ENCODE data around the gene ZDHHC5.

Gene ZDHHC5, protein sequence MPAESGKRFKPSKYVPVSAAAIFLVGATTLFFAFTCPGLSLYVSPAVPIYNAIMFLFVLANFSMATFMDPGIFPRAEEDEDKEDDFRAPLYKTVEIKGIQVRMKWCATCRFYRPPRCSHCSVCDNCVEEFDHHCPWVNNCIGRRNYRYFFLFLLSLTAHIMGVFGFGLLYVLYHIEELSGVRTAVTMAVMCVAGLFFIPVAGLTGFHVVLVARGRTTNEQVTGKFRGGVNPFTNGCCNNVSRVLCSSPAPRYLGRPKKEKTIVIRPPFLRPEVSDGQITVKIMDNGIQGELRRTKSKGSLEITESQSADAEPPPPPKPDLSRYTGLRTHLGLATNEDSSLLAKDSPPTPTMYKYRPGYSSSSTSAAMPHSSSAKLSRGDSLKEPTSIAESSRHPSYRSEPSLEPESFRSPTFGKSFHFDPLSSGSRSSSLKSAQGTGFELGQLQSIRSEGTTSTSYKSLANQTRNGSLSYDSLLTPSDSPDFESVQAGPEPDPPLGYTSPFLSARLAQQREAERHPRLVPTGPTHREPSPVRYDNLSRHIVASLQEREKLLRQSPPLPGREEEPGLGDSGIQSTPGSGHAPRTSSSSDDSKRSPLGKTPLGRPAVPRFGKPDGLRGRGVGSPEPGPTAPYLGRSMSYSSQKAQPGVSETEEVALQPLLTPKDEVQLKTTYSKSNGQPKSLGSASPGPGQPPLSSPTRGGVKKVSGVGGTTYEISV

DNA sequence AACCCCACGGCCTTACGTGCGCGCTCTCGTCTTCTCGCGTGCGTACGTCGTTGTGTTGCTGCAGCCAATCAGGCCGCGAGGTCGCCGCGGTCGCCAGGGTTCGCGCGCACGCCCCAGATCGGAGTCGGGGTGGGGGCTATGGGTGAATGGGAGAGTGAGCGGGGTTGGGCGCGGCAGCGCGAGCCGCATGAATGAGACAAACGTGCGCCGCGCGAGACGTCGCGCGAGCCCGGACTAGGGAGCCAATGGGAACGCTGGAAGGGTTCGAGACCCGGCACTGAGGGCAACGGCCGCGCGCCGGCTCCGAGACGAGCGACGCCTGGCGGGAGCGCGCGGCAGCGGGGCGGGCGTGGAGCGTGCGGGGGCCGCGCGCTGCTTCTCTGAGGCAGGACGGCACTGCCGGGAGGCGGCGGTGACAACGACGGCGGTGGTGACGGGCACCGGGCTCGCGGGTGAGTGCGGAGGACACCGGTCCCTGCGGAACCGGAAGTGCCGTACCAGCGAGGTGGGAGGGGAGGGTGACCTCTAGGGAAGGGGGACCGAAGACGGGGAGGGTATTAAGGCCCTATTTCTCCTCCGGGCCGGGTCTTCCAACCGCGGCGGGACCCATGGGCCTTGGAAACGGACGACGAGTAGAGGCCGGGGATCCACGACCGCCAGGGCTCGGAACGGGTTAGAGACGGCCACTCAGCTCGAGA lies at the start of gene ZDHHC5:
TSS of gene ZDHHC5 (plus strand) at position 379 of the 698 bp plus-strand sequence. CDS start 4,977 bp downstream, outside the sequence.
- peak; percentile 87 to 99 (median 96) for DNase-seq (ENCODE audit: low read depth in 2 of 3, low spot score in 2 of 3)

DNA sequence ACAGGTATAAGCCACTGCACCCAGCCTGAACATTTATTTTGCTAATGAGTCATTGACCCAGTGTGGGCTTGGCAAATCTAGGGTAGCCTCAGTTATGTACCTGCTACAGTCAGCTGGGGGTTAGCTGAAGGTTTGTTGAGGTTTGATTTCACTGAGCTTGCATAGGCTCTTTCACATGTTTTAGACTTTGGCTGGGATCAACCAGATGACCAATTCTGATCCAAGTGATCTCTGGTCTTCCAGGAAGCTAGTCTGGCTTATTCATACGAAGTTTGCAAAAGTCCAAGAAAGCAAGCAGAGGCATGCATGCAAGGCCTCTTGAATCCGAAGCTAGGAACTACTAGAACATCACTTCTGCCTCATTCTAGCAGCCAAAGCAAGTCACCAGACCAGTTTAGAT lies 49.5 kb upstream of the ZDHHC5 start:
- DNase-seq (ENCODE audit: low read depth in 2 of 3, low spot score in 2 of 3): no peak

DNA sequence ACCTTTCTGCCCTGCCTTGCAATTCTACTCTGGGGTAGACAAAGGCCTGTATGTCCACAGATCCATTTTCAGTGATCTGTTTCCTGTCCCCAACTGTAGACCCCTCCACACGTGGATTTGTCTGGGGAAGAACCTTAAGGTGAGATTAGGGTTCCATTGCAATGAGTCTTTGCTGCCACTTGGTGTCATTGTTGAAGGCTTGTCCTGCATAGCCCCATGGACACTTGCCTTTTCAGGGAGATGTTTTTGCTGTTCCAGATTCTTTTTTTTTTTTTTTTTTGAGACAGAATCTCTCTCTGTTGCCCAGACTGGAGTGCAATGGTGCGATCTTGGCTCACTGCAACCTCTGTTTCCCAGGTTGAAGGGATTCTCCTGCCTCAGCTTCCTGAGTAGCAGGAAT lies 48.6 kb upstream of the ZDHHC5 start:
- no peak for DNase-seq (ENCODE audit: low read depth in 2 of 3, low spot score in 2 of 3)

DNA sequence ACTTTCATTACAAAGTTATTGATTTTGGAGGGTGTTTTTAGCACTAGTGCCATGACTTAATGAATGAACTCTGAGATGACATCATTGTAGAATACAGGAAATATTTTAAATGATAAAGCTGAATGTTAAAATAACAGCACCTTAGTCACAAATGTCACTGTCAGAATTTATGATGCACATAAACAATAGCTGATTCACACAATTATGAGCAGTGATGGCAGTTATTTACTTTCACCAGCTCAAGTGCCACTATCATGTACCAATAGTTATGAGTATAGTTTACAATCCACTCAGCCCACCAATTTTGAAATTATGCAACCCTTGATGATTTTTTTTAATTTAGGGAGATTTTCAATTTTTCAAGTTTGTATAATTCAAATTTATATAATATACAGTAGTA lies 47.4 kb upstream of the ZDHHC5 start:
- DNase-seq (ENCODE audit: low read depth in 2 of 3, low spot score in 2 of 3): no peak

DNA sequence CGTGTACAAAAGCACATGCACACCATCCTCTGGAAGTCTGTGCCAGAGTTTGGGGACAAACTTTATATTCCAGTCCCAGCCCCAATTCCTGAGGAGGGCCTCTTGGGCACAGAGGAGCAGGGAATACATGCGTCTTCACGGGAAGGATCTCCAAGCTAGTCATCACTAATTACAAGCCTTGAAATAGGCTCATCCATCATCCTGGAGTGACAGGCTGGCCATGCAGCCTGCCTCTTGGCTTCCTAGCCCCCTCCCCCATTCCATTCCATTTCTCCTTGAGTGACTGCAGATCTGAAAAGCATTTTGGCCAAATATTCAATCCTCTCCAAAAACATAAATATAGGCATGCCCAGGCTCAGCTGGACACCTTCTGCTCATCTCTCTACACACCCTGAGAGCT lies 45.7 kb upstream of the ZDHHC5 start:
- no peak for DNase-seq (ENCODE audit: low read depth in 2 of 3, low spot score in 2 of 3)

DNA sequence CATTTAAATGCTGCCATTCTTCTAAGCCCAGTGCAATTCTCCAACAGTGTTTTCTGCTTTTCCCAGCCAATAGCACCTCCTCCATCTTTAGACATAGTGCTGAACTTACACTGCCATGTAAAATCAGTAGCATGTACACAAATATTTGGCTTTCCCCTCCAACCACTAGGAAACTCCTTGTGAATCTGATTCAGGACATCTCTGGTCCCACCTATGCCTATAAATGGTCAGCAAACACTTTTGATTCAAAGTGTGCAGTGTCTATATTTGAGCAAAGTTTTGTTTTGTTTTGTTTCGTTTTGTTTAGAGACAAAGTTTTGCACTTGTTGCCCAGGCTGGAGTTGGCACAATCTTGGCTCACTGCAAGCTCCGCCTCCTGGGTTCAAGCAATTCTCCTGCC lies 43.0 kb upstream of the ZDHHC5 start:
- DNase-seq (ENCODE audit: low read depth in 2 of 3, low spot score in 2 of 3): no peak

DNA sequence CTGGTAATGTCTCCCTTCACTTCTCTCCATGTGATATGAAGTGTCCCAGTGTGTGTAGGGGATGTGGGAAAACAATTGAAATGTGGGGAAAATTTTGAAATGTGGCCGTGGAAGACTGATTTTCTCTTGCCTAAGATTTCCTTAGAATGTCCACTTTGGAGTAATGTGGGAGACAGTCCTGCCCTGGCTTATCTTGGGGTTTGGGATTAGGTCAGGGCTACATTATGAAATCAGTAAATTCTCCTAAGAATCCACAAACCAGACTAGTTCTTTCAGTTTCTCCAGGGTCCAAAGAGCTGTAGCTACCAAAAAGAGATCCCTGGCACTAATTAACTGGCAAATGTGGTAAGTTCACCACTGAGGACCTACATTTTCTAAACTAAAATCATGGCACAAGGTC lies 41.0 kb upstream of the ZDHHC5 start:
- no peak for DNase-seq (ENCODE audit: low read depth in 2 of 3, low spot score in 2 of 3)

DNA sequence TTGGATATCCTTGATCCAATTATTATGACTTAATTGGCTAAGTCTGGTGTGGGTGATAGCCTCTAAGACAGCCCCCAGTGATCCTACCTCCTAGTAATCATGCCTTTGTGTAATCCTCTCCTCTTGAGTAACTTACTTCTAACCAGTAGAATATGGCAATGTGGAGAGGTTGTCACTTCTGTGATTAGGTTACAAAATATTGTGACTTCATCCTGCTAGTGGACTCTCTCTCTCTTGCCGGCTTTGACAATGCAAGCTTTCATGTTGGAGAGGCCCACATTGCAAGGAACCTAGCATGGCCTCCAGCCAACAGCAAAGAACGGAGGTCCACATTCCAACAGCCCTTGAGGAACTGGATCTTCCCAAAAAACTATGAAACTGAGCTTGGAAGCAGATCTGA lies 37.7 kb upstream of the ZDHHC5 start:
- no peak for DNase-seq (ENCODE audit: low read depth in 2 of 3, low spot score in 2 of 3)

DNA sequence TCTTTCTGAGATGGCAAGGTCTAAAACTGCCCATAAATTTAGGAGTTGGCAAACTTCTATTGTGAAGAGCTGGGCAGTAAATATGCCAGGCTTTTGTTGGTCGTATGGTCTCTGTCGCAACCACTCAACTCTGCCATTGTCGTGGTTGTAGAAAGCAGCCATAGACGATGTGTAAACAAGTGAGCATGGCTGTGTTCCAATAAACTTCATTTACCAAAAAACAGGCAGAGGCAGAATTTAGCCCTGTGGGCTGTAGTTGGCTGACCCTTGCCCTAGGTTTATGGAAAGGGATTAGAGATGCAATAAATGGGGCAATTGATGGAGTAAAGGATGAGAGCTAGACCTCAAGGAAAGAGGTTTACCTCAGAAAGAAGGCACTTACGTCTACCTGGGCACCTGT lies 35.8 kb upstream of the ZDHHC5 start:
- no peak for DNase-seq (ENCODE audit: low read depth in 2 of 3, low spot score in 2 of 3)

DNA sequence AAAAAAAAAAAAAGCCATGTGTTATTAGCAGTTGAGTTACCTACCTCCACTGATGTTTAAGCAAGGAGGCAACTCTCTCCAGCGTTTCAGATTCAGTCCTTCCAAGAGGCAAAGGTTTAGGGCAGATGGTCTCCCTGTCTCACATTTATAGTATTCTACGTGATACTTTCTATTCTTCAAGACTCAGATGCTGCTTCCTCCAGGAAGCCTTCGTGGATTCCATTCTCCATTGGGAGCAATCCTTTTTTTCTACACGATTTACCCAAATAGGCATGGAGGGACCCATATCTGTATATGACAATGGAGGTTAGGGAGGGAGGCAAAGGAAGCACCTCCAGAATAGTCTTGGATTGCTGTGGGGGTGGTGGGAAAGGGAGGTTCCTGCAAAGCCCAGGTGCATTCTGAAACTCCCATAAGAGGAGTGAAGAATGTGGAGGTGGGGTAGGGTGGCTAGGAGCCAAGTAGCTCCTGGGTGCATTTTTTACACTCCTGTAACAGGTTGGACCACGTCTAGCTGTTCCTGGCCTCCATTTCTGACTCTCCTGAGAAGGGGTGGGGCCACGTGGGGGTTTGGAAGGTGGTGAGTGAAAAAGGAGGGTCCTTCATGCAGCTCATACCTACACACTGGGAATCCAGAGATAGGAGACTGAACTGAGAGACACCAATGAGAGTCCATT lies 34.4 kb upstream of the ZDHHC5 start:
- DNase-seq (ENCODE audit: low read depth in 2 of 3, low spot score in 2 of 3): no peak

DNA sequence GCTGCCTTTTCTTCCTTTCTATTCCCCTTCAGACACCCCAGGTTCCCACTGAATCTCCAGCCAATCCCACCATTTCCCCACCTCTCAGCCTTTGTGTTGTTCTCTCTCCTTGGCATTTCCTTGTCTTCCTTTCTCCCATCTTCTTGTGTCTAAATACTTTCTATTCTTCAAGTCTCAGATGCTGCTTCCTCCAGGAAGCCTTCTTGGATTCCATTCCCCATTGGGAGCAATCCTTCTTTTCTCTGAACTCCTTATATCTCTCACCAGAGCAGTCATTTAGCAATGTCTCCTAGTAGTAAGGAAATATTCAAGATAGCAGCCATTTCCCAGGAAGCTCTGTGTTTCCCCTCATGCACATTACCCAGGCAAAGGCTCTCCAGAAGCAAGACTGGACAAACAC lies 33.6 kb upstream of the ZDHHC5 start:
- no peak for DNase-seq (ENCODE audit: low read depth in 2 of 3, low spot score in 2 of 3)

DNA sequence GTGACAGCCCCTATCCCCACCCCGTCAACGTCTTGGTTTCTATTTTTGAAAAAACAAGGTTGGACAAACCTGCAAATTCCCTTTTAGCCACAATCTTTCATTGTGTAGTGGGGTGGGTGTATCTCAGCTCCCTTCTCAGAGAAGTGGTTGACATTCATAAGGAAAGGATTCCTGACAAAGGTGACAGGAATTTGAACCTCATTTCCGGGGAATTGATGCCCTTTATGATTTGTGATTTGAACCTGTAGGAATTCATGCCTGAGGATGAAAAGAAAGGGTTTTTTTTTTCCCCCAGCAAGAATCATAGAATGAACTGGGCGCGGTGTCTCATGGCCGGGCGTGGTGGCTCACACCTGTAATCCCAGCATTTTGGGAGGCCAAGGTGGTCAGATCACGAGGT lies 32.7 kb upstream of the ZDHHC5 start:
- no peak for DNase-seq (ENCODE audit: low read depth in 2 of 3, low spot score in 2 of 3)

DNA sequence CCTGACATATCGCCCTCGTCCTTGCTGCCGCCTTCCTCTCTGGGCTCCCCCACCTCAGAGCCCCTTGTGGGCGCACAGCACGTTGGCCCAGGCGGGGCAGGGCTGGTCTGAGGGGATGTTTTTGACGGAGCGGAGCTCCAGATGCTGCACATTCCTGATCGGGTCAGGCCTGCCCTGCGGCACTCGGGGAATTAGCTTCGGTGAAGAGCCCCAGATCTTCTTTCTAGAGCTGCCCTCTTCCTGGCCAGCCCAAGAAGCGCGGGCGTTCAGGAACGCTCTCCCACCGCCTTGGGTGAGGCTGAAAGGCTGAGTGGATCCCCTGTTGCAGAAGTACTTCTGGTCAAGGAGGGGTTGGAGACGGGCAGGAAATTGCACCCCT lies 30.3 kb upstream of the ZDHHC5 start:
- no peak for DNase-seq (ENCODE audit: low read depth in 2 of 3, low spot score in 2 of 3)

DNA sequence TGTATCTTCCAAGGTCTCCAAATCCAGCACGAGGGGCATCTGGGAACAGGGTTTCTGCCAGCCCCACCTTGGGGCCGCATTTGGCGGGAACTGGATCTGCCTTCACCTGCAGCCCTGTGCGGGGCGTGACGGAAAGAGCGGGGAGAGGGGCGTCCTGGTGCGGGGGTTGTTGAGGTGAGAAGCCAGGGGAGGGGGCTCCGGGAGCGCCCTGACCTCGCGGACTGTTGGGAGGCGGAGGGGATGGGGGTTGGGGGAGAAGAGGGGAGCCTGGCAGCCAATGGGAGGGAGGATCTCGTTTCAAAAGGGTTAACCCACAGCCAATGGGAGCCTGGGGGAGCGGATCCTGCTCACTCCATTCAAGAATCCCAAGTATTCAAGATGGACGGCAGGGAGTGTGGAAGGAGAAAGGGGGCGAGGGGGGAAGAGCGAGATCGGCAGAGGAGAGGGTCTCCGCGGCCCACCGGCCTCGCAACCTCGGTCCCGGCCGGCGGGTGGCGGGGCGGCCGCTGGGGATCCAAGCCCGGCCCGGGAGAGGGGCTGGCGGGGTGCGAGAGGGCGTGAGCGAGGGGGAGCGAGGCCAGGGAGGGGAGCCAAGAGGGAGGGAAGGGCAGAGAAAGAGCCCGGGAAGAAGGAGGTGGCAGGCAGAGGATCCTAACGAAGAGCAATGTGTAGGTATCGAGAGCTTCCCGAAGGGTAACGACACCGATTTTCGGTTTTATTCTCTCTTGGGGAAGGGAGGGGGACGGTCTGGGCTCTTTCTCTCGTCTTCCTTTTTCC lies 29.7 kb upstream of the ZDHHC5 start:
- no peak for DNase-seq (ENCODE audit: low read depth in 2 of 3, low spot score in 2 of 3)

DNA sequence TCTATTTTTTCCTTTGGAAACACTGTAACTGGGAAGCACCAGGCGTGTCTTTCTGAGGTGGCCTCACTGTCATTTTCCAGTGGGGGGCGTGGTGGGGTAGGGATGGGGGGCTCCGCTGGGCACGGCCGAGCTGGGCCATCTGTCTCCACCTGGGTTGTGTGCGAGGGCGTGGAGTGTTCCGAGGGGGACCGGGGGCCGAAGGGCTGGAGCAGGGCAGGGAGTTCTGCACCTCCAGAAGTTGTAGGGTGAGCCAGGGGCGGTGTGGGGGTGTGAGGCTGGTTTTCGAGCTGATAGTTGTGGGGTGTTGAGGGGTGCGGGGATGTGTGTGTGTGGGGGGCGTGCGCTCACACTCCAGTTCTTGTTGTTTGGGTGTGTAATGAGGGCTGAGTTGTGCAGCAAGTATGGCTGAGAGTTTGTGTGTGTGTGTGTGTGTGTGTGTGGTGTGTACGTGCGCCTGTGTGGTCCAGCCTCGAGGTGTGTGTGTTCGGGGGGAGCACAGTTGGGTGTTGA lies 29.0 kb upstream of the ZDHHC5 start:
- no peak for DNase-seq (ENCODE audit: low read depth in 2 of 3, low spot score in 2 of 3)

DNA sequence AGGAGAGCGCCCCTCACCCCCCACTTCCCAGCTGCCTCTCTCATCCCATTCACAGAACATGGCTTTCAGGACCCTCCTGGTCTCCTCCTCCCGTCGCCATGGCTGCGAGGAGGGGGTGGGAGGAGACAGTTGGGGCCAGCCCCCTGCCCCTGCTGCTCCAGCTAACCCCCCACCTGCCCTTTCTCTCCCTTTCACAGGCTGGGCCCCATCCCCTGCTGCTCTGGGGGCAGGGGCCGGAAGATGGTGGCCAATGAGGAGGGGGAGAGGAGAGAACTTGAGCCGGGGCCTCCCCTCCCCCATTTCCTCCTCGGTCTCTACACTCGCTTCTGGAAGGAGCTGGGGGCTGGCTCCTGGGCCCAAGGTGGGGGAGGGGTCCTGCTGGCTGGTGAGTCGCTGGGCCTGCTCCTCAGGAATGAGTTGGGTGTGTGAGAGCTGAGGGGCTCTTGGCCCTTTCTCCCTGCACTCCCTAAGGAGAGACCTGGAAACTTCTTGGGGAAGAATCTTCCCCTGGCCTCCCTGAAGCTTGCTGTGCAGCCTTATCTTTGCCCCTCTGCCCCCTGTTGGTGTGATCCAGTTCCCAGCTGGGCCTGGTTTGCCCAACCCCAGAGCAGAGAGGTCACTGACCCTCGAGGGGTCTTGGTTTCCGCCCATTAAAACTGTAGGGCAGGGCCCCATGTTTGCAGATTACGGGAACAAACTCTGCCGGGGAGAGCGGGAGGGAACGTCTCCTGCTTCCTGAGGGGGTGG lies 28.4 kb upstream of the ZDHHC5 start:
- DNase-seq (ENCODE audit: low read depth in 2 of 3, low spot score in 2 of 3): no peak

DNA sequence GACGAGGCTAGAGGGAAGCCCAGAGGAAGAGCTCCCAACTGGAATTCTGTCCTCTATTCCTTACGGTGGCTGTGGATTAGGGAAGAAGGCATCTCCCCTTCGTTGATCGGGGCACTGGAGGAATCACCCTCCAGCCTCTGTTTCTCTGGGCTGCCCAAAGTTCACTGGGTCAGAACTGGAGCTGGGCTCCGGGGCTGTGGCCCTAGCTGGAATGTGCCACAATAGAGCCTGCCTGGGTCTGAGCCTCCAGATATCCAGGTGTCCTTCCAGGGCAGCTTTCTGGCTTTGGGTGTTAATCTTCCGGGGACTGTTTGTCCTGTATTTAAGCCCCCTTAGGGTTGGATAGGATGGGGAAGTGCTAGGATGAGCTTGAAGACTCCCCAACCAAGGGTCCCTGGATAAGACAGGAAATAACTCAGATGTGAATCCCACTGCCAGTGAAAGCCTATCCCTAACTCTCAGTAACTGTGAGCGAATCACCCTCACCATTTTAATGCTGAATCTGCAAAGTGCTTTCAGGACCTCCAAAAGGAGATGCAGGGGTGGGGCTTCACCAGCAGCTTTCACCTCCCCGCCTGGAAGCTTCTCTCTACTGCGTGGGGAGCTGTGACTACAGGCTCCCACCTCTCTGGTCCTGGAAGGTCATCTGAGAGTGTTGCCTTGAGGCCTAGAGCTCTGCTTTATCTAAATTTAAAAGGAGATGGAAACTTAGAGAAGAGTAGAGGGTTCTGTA lies 27.7 kb upstream of the ZDHHC5 start:
- DNase-seq (ENCODE audit: low read depth in 2 of 3, low spot score in 2 of 3): no peak

DNA sequence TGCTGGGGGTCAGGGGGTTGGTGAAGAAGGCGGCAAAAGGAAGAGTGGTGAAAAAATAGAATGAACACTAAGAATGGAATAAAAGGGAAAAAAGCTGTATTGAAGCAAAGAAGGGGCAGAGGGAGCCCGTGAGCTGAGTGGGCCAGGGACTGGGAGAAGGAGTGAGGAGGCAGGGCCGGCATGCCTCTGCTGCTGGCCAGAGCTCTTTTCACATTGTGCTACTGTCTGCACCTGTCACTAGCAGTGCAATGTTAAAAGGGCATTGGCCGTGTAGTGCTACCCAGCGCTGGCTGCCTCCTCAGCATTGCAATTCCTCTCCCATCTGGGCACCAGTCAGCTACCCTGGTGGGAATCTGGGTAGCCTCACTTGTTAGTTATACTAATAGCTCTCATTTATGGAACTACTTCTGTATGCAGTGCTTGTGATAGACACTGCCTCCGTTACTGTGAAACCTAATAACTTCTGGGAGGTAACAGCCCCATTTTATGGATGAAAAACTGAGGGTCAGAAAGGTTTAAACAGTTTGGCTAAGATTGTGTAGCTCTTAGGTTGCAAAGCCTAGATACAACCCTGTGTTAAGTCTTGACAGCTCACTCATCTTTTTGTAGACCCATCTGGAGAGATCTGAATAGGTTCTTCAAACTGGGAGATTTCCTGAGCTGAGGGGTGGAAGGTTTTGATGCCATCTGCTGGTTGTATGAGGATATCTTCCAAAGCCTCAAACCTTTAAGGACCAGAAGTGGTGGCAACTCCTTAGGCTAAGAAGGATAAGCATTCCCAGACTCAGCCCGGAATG lies 26.7 kb upstream of the ZDHHC5 start:
- no peak for DNase-seq (ENCODE audit: low read depth in 2 of 3, low spot score in 2 of 3)
